Neural progenitor cell (in vitro differentiated cells): Measurements from ENCODE around the gene L2HGDH. TPM values are rescaled to one million over a fixed set of nuclear protein-coding genes. Genes with fewer than 3 reads are reported as not detected.
"Not testable (repeated sequence)": the region's sequence is repeated elsewhere in the genome, so short reads cannot be mapped to it uniquely, and the experiment has no call there.

ENCODE experiments used
- DNase-seq: peaks from one replicate; pipeline ENCODE4 v3.0.0-alpha.2; 2016; ENCODE audit warnings: low spot score
- H2AFZ ChIP-seq: fragments of 200-600 bp; sonication (generic); replicated peaks from 2 replicates; pipeline ENCODE4 v1.6.1; 2016; ENCODE audit warnings: antibody characterized with exemption
- H3F3A ChIP-seq: fragments of 200-600 bp; sonication (generic); 2 replicates; pipeline ENCODE4 v1.6.1; 2016; ENCODE audit warnings: antibody characterized with exemption, low read depth
- H3K27ac ChIP-seq: fragments of 200-600 bp; sonication (generic); 2 replicates; pipeline ENCODE4 v1.5.1; 2016; ENCODE audit warnings: mild to moderate bottlenecking
- H3K27me3 ChIP-seq: fragments of 200-600 bp; sonication (generic); 2 replicates; pipeline ENCODE4 v1.6.1; 2016; ENCODE audit warnings: mild to moderate bottlenecking, moderate library complexity
- H3K36me3 ChIP-seq: fragments of 200-600 bp; sonication (generic); 2 replicates; pipeline ENCODE4 v1.5.1; 2016
- H3K4me1 ChIP-seq: fragments of 200-600 bp; sonication (generic); 2 replicates; pipeline ENCODE4 v1.6.1; 2016; ENCODE audit warnings: mixed run types
- H3K4me2 ChIP-seq: fragments of 200-600 bp; sonication (generic); 2 replicates; pipeline ENCODE4 v1.6.1; 2016
- H3K4me3 ChIP-seq: fragments of 200-600 bp; sonication (generic); 2 replicates; pipeline ENCODE4 v1.5.1; 2016
- H3K79me2 ChIP-seq: fragments of 200-600 bp; sonication (generic); 2 replicates; pipeline ENCODE4 v1.6.1; 2016; ENCODE audit warnings: low read depth
- H3K9ac ChIP-seq: fragments of 200-600 bp; sonication (generic); 2 replicates; pipeline ENCODE4 v1.6.1; 2016
- H3K9me3 ChIP-seq: fragments of 200-600 bp; sonication (generic); 2 replicates; pipeline ENCODE4 v1.5.1; 2016; ENCODE audit warnings: low read depth
- H4K20me1 ChIP-seq: fragments of 200-600 bp; sonication (generic); 2 replicates; pipeline ENCODE4 v1.6.1; 2016; ENCODE audit warnings: low read depth
- H3K27ac Mint-ChIP-seq: 3 replicates; pipeline ENCODE4 v1.8.0; 2021; ENCODE audit warnings: mixed read lengths
- H3K27me3 Mint-ChIP-seq: 2 replicates; pipeline ENCODE4 v1.8.0; 2022; ENCODE audit warnings: low read depth, mild to moderate bottlenecking, inconsistent platforms, moderate library complexity, mixed read lengths; ENCODE audit not compliant: insufficient read depth
- H3K36me3 Mint-ChIP-seq: 3 replicates; pipeline ENCODE4 v1.8.0; 2021; ENCODE audit warnings: mixed read lengths
- H3K4me1 Mint-ChIP-seq: 3 replicates; pipeline ENCODE4 v1.8.0; 2021; ENCODE audit warnings: mixed read lengths
- H3K4me3 Mint-ChIP-seq: 3 replicates; pipeline ENCODE4 v1.8.0; 2021; ENCODE audit warnings: mild to moderate bottlenecking, moderate library complexity, mixed read lengths
- H3K9me3 Mint-ChIP-seq: 3 replicates; pipeline ENCODE4 v1.8.0; 2020; ENCODE audit warnings: mixed read lengths
- EZH2 ChIP-seq: fragments of 200-600 bp; sonication (generic); IDR thresholded peaks from 2 replicates; pipeline ENCODE4 v1.6.1; 2017; ENCODE audit warnings: antibody characterized with exemption, mild to moderate bottlenecking, moderate library complexity
- EZH2phosphoT487 ChIP-seq: fragments of 200-600 bp; sonication (generic); IDR thresholded peaks from 2 replicates; pipeline ENCODE4 v1.6.1; 2017; ENCODE audit warnings: antibody characterized with exemption
- total RNA-seq: library from RNA; depleted of rRNA; stranded (reverse); fragments of >200 nt; gene quantifications from 2 replicates; pipeline ENCODE4 v1.2.3, GENCODE V29; 2015; ENCODE audit warnings: low replicate concordance
- TF ChIP-seq, protein P1 (sequence below): fragments of 200-600 bp; sonication (generic); IDR thresholded peaks from 2 replicates; pipeline ENCODE4 v1.5.1; 2017; ENCODE audit warnings: antibody characterized with exemption, mild to moderate bottlenecking

L2HGDH gene
- total RNA-seq, 1 donor from 2014 or later = 14.0 TPM

GRCh38 chr14:50319721-50320120 lies 7.7 kb upstream of the L2HGDH start:
- no peak overlapping the region for H3K27ac Mint-ChIP-seq
- TF ChIP-seq, protein P1, sequence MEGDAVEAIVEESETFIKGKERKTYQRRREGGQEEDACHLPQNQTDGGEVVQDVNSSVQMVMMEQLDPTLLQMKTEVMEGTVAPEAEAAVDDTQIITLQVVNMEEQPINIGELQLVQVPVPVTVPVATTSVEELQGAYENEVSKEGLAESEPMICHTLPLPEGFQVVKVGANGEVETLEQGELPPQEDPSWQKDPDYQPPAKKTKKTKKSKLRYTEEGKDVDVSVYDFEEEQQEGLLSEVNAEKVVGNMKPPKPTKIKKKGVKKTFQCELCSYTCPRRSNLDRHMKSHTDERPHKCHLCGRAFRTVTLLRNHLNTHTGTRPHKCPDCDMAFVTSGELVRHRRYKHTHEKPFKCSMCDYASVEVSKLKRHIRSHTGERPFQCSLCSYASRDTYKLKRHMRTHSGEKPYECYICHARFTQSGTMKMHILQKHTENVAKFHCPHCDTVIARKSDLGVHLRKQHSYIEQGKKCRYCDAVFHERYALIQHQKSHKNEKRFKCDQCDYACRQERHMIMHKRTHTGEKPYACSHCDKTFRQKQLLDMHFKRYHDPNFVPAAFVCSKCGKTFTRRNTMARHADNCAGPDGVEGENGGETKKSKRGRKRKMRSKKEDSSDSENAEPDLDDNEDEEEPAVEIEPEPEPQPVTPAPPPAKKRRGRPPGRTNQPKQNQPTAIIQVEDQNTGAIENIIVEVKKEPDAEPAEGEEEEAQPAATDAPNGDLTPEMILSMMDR = no peak
- no peak for TF ChIP-seq EZH2phosphoT487
- TF ChIP-seq EZH2 = no peak
- no peak overlapping the region for H3K4me3 ChIP-seq

GRCh38 chr14:50319293-50319692 lies 7.3 kb upstream of the L2HGDH start:
- Mint-ChIP-seq H3K27me3 (peaks cover 2% of the 10 kb centered on the region), H3K27ac (no peak overlapping the region), H3K9me3 (peaks cover 12% of the 10 kb centered on the region), H3K36me3 (peaks cover 15% of the 10 kb centered on the region), H3K4me1 (no peaks in the 10 kb centered on the region), H3K4me3 (no peak overlapping the region)
- Histone ChIP-seq H3K4me2 (no peak overlapping the region), H3K4me1 (no peaks in the 10 kb centered on the region), H3K36me3 (no peaks in the 10 kb centered on the region), H3K9ac (no peak overlapping the region), H3F3A (peaks cover 11% of the 10 kb centered on the region), H3K27ac (no peak overlapping the region), H3K79me2 (peaks cover 36% of the 10 kb centered on the region), H4K20me1 (peaks cover 3% of the 10 kb centered on the region), H3K4me3 (no peak overlapping the region), H2AFZ (no peak overlapping the region), H3K27me3 (no peaks in the 10 kb centered on the region), H3K9me3 (no peaks in the 10 kb centered on the region)
- TF ChIP-seq EZH2phosphoT487 (no peak), EZH2 (no peak)
- TF ChIP-seq, protein P1 = no peak
- DNase-seq = no peak

More at GRCh38 chr14:50319721-50320120, 7.7 kb upstream of the L2HGDH start:
- Histone ChIP-seq H3F3A (peaks cover 11% of the 10 kb centered on the region), H3K4me2 (no peak overlapping the region), H3K36me3 (no peaks in the 10 kb centered on the region), H3K27ac (no peak overlapping the region), H3K9me3 (no peaks in the 10 kb centered on the region), H3K27me3 (no peaks in the 10 kb centered on the region), H3K79me2 (peaks cover 32% of the 10 kb centered on the region), H2AFZ (no peak overlapping the region), H3K9ac (no peak overlapping the region), H4K20me1 (peaks cover 3% of the 10 kb centered on the region), H3K4me1 (no peaks in the 10 kb centered on the region)
- Mint-ChIP-seq H3K36me3 (peaks cover 16% of the 10 kb centered on the region), H3K4me1 (no peaks in the 10 kb centered on the region), H3K27me3 (peaks cover 2% of the 10 kb centered on the region), H3K9me3 (peaks cover 11% of the 10 kb centered on the region), H3K4me3 (no peak overlapping the region)
- DNase-seq = no peak

DNA sequence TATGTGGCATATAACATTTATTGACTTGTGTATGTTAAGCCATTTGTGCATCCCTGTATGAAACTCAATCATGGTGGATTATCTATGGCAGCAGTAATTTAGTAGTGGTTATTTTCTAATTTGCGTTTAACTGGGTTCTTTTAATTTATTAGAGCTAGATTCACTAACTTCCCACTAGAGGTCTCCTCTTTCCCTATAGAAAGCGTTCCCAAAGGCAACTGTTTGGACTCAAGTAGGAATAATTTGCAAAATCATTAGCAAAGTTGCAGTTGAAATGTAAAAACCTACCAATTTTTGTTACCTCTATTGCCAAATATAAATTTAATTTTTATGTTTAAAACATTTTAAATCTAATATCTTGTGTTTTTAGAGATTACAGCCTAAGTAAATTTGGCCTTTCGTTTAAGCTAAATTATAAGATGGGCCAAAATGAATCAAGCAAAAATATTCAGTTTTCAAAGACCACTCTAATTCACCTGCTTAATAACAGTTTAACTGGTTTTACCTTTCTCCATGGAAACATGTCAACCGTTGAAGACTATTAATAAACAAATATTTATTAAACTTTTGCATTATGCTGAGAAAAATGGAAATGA lies 6.1 kb upstream of the L2HGDH start:
- H3K9ac ChIP-seq = no peak overlapping the region
- no peaks in the 10 kb centered on the region for H3K9me3 ChIP-seq
- peaks cover 3% of the 10 kb centered on the region for H3K36me3 ChIP-seq
- no peak overlapping the region for H3K4me3 ChIP-seq
- H2AFZ ChIP-seq = no peak overlapping the region
- Mint-ChIP-seq H3K27ac (no peak overlapping the region), H3K4me1 (peaks cover 5% of the 10 kb centered on the region), H3K36me3 (peaks cover 22% of the 10 kb centered on the region), H3K9me3 (peaks cover 20% of the 10 kb centered on the region), H3K4me3 (no peak overlapping the region), H3K27me3 (peaks cover 2% of the 10 kb centered on the region)
- H3K27ac ChIP-seq = no peak overlapping the region
- DNase-seq = peak; percentile 24
- peaks cover 3% of the 10 kb centered on the region for H3K4me1 ChIP-seq
- H4K20me1 ChIP-seq = peaks cover 3% of the 10 kb centered on the region
- no peak overlapping the region for H3K4me2 ChIP-seq
- no peak for TF ChIP-seq EZH2phosphoT487
- no peak for TF ChIP-seq EZH2
- TF ChIP-seq, protein P1 = peak; percentile 73
- H3K27me3 ChIP-seq = no peaks in the 10 kb centered on the region
- H3F3A ChIP-seq = peaks cover 12% of the 10 kb centered on the region
- peaks cover 48% of the 10 kb centered on the region for H3K79me2 ChIP-seq

DNA sequence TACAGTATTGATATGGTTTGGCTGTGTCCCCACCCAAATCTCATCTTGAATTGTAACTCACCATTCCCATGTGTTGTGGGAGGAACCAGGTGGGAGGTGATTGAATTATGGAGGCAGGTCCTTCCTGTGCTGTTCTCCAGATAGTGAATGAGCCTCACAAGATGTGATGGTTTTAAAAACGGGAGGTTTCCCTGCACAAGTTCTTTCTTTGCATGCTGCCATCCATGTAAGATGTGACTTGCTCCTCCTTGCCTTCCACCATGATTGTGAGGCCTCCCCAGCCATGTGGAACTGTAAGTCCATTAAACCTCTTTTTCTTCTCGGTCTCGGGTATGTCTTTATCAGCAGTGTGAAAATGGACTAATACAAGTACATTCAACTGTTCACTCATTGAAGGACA lies 2.1 kb upstream of the L2HGDH start:
- not testable (repeated sequence) for H3K27me3 ChIP-seq, H3K27me3 Mint-ChIP-seq, H3K9me3 ChIP-seq, H3K4me3 ChIP-seq, H3K9ac ChIP-seq, H3K27ac ChIP-seq, H3K36me3 ChIP-seq, DNase-seq, H3K4me2 ChIP-seq, H3K27ac Mint-ChIP-seq, H4K20me1 ChIP-seq, H3K4me3 Mint-ChIP-seq, H2AFZ ChIP-seq
- peaks cover 26% of the 10 kb centered on the region for H3K36me3 Mint-ChIP-seq
- H3K9me3 Mint-ChIP-seq = peaks cover 20% of the 10 kb centered on the region
- Histone ChIP-seq H3K4me1 (peaks cover 13% of the 10 kb centered on the region), H3K79me2 (peaks cover 61% of the 10 kb centered on the region), H3F3A (peaks cover 23% of the 10 kb centered on the region)
- H3K4me1 Mint-ChIP-seq = peaks cover 19% of the 10 kb centered on the region
